Ishikawa (cell line): ENCODE measurements around the gene ASPSCR1.

ENCODE experiments used
- CREB1 ChIP-seq: IDR thresholded peaks from 2 replicates; pipeline ENCODE4 v1.6.1; 2012; ENCODE audit warnings: low read depth
- EP300 ChIP-seq: IDR thresholded peaks from 2 replicates; pipeline ENCODE4 v1.6.1; 2012; ENCODE audit warnings: borderline replicate concordance
- MAX ChIP-seq: IDR thresholded peaks from 2 replicates; pipeline ENCODE4 v1.6.1; 2012
- NFIC ChIP-seq: IDR thresholded peaks from 2 replicates; pipeline ENCODE4 v1.6.1; 2012
- RAD21 ChIP-seq: IDR thresholded peaks from 2 replicates; pipeline ENCODE4 v1.6.1; 2012; ENCODE audit warnings: low read depth
- TAF1 ChIP-seq: IDR thresholded peaks from 2 replicates; pipeline ENCODE4 v1.6.1; 2012; ENCODE audit warnings: low read depth, mild to moderate bottlenecking

- TF ChIP-seq TAF1 = no peak
- no peak for TF ChIP-seq EP300
- TF ChIP-seq CREB1 = no peak
- TF ChIP-seq MAX = no peak
- no peak for TF ChIP-seq RAD21
- TF ChIP-seq NFIC = no peak
These were observed 5.7 kb downstream of the ASPSCR1 start for GRCh38 chr17:81983011-81983638.
